ENCODE results near the gene KANK2. TPM values are rescaled to one million over a fixed set of nuclear protein-coding genes. Genes with fewer than 3 reads are reported as not detected.

Gene KANK2
- total RNA-seq, 1 donor from 2014 or later, result 55.3 TPM

DNA sequence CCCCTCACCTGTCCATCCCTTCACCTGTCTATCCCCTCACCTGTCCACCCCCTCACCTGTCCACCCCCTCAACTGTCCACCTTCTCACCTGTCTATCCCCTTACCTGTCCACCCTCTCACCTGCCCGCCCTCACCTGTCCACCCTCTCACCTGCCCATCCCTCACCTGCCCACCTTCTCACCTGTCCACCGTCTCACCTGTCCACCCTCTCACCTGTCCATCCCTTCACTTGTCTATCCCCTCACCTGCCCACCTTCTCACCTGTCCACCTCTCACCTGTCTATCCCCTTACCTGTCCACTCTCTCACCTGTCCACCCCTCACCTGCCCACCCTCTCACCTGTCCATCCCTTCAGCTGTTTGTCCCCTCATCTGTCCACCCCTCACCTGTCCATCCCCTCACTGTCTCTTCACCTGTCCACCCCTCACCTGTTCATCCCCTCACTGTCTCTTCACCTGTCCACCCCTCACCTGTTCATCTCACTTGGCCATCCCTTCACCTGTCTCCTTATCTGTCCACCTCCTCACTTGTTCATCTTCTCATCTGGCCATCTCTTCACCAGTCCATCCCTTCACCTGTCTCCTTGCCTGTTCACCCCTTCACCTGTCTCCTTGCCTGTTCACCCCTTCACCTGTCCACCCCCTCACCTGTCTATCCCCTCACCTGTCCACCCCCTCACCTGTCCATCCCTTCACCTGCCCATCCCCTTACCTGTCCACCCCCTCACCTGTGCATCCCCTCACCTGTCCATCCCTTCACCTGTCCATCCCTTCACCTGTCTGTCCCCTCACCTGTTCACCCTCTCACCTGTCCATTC lies 12.7 kb upstream of the KANK2 start:
- Mint-ChIP-seq H3K4me3 (no peak overlapping the region), H3K4me1 (ENCODE audit: unreplicated experiment) (no peaks in the 10 kb centered on the region), H3K27me3 (no peaks in the 10 kb centered on the region), H3K27ac (no peak overlapping the region), H3K36me3 (peaks cover 6% of the 10 kb centered on the region), H3K9me3 (no peaks in the 10 kb centered on the region)
- TF ChIP-seq, protein P1, sequence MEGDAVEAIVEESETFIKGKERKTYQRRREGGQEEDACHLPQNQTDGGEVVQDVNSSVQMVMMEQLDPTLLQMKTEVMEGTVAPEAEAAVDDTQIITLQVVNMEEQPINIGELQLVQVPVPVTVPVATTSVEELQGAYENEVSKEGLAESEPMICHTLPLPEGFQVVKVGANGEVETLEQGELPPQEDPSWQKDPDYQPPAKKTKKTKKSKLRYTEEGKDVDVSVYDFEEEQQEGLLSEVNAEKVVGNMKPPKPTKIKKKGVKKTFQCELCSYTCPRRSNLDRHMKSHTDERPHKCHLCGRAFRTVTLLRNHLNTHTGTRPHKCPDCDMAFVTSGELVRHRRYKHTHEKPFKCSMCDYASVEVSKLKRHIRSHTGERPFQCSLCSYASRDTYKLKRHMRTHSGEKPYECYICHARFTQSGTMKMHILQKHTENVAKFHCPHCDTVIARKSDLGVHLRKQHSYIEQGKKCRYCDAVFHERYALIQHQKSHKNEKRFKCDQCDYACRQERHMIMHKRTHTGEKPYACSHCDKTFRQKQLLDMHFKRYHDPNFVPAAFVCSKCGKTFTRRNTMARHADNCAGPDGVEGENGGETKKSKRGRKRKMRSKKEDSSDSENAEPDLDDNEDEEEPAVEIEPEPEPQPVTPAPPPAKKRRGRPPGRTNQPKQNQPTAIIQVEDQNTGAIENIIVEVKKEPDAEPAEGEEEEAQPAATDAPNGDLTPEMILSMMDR (conservative IDR thresholded peaks at IDR 0.05), result no peak
- no peak for DNase-seq (ENCODE audit: extremely low spot score, unreplicated experiment)

DNA sequence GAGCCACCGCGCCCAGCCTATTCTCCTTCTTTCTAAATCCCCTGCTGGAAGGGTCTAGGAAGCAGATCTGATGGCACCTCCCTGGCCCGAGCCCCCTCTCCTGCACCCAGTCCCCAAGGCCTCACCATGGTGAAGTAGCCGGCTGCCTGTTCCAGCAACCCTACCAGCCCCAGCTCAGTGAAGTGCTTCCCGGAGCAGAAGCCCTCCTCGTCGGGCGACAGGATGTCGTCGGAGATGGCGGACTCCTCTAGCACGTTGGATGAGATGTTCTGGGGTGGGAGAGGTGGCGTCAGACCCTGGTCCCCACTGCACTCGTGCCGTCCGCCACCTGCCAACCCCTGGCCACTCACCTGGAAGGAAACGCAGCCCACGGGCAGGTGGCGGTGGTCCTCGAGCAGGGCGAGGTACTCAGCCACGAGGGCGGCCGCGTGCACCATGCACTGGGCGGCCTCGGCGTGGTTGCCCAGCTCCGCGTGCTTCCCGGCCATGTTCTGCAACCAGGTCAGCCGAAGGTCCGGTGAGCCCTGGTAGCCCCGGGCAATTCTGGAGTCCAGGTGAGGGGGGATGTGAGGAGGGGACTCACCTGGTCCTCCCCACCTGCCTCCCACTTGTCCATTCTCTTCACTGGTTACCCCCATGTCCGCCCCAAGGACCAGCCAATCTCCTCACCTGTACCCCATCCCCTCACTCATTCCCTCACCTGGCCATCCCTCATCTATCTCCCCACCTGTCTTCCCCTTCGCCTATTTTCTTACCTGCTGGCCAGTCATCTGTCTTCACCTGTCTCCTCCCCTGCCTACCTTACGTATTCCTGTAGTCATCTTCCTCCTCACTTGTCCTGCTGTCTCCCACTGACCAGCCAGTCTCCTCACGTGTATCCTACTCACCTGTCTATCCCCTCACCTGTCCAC lies 11.5 kb upstream of the KANK2 start:
- H3K36me3 Mint-ChIP-seq, result peaks cover 3% of the 10 kb centered on the region
- TF ChIP-seq, protein P1 (conservative IDR thresholded peaks at IDR 0.05), result no peak
- H3K27me3 Mint-ChIP-seq, result no peaks in the 10 kb centered on the region
- DNase-seq (ENCODE audit: extremely low spot score, unreplicated experiment), result no peak
- no peak overlapping the region for H3K4me3 Mint-ChIP-seq
- no peak overlapping the region for H3K27ac Mint-ChIP-seq
- H3K9me3 Mint-ChIP-seq, result no peaks in the 10 kb centered on the region
- peaks cover 5% of the 10 kb centered on the region for H3K4me1 Mint-ChIP-seq (ENCODE audit: unreplicated experiment)

DNA sequence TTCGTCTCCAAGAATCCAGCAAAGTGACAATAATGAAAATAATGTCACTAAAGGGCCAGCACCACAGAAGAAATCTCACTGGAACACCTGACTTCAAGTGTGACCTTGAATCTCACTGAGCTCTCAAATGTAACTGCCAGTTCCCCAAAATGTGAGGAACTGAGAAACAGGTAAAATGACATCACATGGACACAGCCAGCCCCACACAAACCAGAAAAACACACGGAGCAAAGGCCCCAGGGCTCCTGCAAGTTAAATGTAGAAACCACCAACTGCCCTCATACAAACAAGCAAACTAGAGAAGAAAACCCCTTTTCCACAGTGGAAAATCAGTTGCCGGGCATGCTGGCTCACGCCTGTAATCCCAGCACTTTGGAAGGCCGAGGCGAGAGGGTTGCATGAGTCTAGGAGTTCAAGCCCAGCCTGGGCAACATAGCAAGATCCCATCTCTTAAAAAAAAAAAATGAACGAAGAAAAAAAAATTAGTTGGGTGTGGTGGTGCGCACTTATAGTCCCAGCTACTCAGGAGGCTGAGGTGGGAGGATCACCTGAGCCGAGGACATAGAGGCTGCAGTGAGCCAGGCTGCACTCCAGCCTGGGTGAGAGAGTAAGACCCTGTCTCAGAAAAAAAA lies 8.7 kb upstream of the KANK2 start:
- TF ChIP-seq, protein P1 (conservative IDR thresholded peaks at IDR 0.05), result no peak
- Mint-ChIP-seq H3K27ac (no peak overlapping the region), H3K4me1 (ENCODE audit: unreplicated experiment) (peaks cover 5% of the 10 kb centered on the region), H3K27me3 (no peaks in the 10 kb centered on the region), H3K36me3 (peaks cover 3% of the 10 kb centered on the region), H3K4me3 (no peak overlapping the region), H3K9me3 (no peaks in the 10 kb centered on the region)
- no peak for DNase-seq (ENCODE audit: extremely low spot score, unreplicated experiment)

GRCh38 chr19:11204943-11205349 lies 7.6 kb upstream of the KANK2 start:
- TF ChIP-seq, protein P1 (conservative IDR thresholded peaks at IDR 0.05), result no peak
- DNase-seq (ENCODE audit: extremely low spot score, unreplicated experiment), result no peak
- H3K27ac Mint-ChIP-seq, result no peak overlapping the region
- H3K4me1 Mint-ChIP-seq (ENCODE audit: unreplicated experiment), result peaks cover 5% of the 10 kb centered on the region
- no peaks in the 10 kb centered on the region for H3K9me3 Mint-ChIP-seq
- H3K36me3 Mint-ChIP-seq, result no peaks in the 10 kb centered on the region
- no peaks in the 10 kb centered on the region for H3K27me3 Mint-ChIP-seq
- H3K4me3 Mint-ChIP-seq, result no peak overlapping the region

DNA sequence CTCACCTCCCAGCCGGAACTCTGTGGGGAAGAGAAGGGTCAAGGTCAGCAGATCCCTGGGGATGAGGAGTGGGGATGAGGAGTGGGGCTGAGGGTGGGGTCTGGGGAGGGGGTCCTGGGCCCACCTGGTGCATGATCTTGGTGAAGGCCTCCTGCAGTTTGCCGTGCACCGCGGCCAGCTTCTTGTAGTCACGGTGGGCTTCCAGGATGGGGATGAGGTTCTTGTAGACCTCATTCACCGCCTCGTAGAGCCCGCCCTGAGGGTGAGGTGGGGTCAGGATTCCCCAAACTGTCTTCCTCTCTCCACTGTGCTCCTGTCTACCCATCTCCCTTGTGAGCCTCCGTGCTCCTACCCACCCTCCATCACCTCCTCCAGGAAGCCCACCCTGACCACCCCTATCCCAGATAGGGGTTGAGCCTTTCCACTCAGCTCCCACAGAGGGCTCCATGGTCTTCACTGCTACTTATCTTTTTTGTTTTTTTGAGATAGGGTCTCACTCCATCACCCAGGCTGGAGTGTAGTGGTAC lies 6.8 kb upstream of the KANK2 start:
- TF ChIP-seq, protein P1 (conservative IDR thresholded peaks at IDR 0.05), result peak; percentile 29
- Mint-ChIP-seq H3K27ac (no peak overlapping the region), H3K36me3 (no peaks in the 10 kb centered on the region), H3K4me3 (no peak overlapping the region), H3K9me3 (no peaks in the 10 kb centered on the region), H3K27me3 (no peaks in the 10 kb centered on the region), H3K4me1 (ENCODE audit: unreplicated experiment) (peaks cover 5% of the 10 kb centered on the region)
- no peak for DNase-seq (ENCODE audit: extremely low spot score, unreplicated experiment)

All from type B pancreatic cell (in vitro differentiated cells).